Measurements from ENCODE around the gene CYGB. TPM values are rescaled to one million over a fixed set of nuclear protein-coding genes. Genes with fewer than 3 reads are reported as not detected.

The CYGB gene
- total and polyA plus RNA-seq, 4 donors = 0.83 to 7.8 (median 1.4) TPM

- DNase-seq (ENCODE audit: low spot score) = no peak
- Histone ChIP-seq H3K27me3 (ENCODE audit: control insufficient read depth in 4 of 4, insufficient read depth in 4 of 4, low read length in 3 of 4) (no peaks in the 10 kb centered on the region), H3K27ac (ENCODE audit: low read depth in 1 of 2, low read length in 2 of 2) (no peak overlapping the region), H3K36me3 (ENCODE audit: control insufficient read depth in 4 of 4, insufficient read depth in 3 of 4, low read depth in 1 of 4, low read length in 3 of 4) (no peaks in the 10 kb centered on the region), H3K4me3 (ENCODE audit: low read depth in 1 of 3, low read length in 3 of 3) (no peak overlapping the region), H3K9ac (ENCODE audit: low read depth in 1 of 2, low read length in 2 of 2) (no peak overlapping the region), H3K9me3 (ENCODE audit: control insufficient read depth in 4 of 4, low read length in 3 of 4) (no peaks in the 10 kb centered on the region), H3K4me1 (ENCODE audit: control insufficient read depth in 4 of 4, insufficient read depth in 4 of 4, low read length in 3 of 4) (no peaks in the 10 kb centered on the region)
- 93% methylated on average over 10 of the region's 10 CpGs for WGBS
- TF ChIP-seq, protein P1, sequence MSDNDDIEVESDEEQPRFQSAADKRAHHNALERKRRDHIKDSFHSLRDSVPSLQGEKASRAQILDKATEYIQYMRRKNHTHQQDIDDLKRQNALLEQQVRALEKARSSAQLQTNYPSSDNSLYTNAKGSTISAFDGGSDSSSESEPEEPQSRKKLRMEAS (IDR thresholded peaks at IDR 0.05) = no peak
- TF ChIP-seq RXRA (IDR thresholded peaks at IDR 0.05) (no peak), SP1 (IDR thresholded peaks at IDR 0.05) (no peak), TAF1 (conservative IDR thresholded peaks at IDR 0.05) (no peak), HNF4A (conservative IDR thresholded peaks at IDR 0.05) (no peak), JUND (IDR thresholded peaks at IDR 0.05) (no peak), EGR1 (IDR thresholded peaks at IDR 0.05; ENCODE audit: low read depth in 2 of 2) (no peak), GABPA (IDR thresholded peaks at IDR 0.05 in 1 of 2, conservative IDR thresholded peaks at IDR 0.05 in 1 of 2) (no peak), FOXA1 (IDR thresholded peaks at IDR 0.05) (no peak), REST (IDR thresholded peaks at IDR 0.05) (no peak), FOXA2 (IDR thresholded peaks at IDR 0.05) (no peak), HNF4G (IDR thresholded peaks at IDR 0.05) (no peak), RAD21 (IDR thresholded peaks at IDR 0.05) (no peak), YY1 (IDR thresholded peaks at IDR 0.05) (no peak), NR2F2 (IDR thresholded peaks at IDR 0.05) (no peak)
- TF ChIP-seq, protein P2, sequence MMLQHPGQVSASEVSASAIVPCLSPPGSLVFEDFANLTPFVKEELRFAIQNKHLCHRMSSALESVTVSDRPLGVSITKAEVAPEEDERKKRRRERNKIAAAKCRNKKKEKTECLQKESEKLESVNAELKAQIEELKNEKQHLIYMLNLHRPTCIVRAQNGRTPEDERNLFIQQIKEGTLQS (IDR thresholded peaks at IDR 0.05) = no peak
- TF ChIP-seq, protein P3, sequence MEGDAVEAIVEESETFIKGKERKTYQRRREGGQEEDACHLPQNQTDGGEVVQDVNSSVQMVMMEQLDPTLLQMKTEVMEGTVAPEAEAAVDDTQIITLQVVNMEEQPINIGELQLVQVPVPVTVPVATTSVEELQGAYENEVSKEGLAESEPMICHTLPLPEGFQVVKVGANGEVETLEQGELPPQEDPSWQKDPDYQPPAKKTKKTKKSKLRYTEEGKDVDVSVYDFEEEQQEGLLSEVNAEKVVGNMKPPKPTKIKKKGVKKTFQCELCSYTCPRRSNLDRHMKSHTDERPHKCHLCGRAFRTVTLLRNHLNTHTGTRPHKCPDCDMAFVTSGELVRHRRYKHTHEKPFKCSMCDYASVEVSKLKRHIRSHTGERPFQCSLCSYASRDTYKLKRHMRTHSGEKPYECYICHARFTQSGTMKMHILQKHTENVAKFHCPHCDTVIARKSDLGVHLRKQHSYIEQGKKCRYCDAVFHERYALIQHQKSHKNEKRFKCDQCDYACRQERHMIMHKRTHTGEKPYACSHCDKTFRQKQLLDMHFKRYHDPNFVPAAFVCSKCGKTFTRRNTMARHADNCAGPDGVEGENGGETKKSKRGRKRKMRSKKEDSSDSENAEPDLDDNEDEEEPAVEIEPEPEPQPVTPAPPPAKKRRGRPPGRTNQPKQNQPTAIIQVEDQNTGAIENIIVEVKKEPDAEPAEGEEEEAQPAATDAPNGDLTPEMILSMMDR (IDR thresholded peaks at IDR 0.05; ENCODE audit: low read depth, low read length, missing input control) = no peak
- TF ChIP-seq, protein P4, sequence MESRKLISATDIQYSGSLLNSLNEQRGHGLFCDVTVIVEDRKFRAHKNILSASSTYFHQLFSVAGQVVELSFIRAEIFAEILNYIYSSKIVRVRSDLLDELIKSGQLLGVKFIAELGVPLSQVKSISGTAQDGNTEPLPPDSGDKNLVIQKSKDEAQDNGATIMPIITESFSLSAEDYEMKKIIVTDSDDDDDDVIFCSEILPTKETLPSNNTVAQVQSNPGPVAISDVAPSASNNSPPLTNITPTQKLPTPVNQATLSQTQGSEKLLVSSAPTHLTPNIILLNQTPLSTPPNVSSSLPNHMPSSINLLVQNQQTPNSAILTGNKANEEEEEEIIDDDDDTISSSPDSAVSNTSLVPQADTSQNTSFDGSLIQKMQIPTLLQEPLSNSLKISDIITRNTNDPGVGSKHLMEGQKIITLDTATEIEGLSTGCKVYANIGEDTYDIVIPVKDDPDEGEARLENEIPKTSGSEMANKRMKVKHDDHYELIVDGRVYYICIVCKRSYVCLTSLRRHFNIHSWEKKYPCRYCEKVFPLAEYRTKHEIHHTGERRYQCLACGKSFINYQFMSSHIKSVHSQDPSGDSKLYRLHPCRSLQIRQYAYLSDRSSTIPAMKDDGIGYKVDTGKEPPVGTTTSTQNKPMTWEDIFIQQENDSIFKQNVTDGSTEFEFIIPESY (IDR thresholded peaks at IDR 0.05) = no peak
These were observed 35.6 kb upstream of the CYGB start for GRCh38 chr17:76573096-76573495.
